Myocyte (in vitro differentiated cells): Measurements from ENCODE around the gene SHISAL2A. TPM values are rescaled to one million over a fixed set of nuclear protein-coding genes. Genes with fewer than 3 reads are reported as not detected.

ENCODE experiments used
- DNase-seq: peaks from one replicate; pipeline ENCODE4 v3.0.0-alpha.2; 2012; ENCODE audit warnings: low read depth
- polyA plus RNA-seq: library from polyadenylated mRNA; unstranded; fragments of >200 nt; gene quantifications from one replicate; pipeline ENCODE4 v1.2.1, GENCODE V29; 2012; ENCODE audit warnings: missing spikeins
- total RNA-seq: library from RNA; depleted of rRNA; stranded (reverse); fragments of >200 nt; gene quantifications from 2 replicates; pipeline ENCODE4 v1.2.3, GENCODE V29; 2014

The SHISAL2A gene
- not detected in 2 replicates for total RNA-seq
- polyA plus RNA-seq: 0.09 TPM

DNA sequence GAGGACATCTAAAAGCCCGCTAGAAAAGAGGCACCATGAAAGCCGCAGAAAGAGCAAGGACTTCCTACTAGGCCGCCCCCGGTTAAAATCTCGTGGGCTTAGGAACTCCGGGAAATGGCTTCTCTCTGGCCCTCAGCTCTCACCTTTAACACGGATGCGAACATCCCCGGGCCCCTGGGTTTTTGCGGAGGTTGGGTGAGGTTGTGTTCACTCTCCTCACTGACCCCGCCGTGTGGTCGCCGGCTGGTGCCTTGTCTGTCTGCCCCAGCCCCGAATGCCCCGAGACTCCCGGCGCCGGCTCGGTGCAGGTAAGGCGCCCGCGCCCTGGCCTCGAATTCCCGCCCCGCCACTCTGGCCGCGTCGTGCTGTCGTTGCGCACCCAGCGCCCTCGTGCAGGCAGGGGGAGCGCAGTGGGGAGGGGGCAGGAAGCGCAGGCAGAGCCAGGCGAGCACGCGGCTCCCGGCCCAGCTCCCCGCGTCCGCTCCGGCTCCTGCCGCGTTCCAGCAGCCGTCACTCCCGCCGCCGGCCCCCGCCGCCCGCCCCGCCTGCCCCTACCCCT lies at the start of gene SHISAL2A:
SHISAL2A (plus strand) TSS at position 437 of the 559 bp plus-strand sequence. CDS start 326 bp downstream, outside the sequence.
- DNase-seq: no peak

DNA sequence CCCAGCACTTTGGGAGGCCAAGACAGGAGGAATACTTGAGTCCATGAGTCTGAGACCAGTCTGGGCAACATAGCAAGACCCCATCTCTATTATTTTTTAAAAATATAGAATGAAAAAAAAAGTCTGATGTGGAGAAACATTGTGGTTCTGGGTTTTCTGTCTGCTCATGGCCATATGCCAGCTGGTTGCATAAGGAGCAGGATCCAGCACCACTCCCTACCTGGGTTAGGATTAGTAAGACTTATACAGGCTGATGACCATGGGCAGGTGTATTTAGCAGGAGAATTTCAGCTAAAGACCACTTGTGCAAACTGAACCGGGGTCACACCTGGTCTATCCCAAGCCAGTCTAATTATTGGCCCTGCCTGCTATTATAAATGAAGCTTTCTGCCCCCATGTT lies 47.5 kb upstream of the SHISAL2A start:
- no peak for DNase-seq

DNA sequence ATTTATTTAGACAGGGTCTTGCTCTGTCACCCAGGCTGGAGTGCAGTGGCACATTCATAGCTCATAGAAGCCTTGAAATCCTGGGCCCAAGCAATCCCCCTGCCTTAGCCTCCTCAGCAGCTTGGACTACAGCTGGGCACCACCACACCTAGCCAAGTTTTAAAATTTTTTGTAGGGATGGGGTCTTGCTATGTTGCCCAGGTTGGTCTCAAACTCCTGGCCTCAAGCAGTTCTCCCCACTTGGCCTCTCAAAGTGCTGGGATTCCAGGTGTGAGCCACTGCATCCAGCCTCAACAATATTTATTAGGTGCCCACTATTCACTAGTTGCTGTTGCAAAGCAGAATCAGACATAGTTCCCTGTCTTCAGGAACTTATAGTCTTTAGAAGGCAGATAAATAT lies 44.9 kb upstream of the SHISAL2A start:
- no peak for DNase-seq

DNA sequence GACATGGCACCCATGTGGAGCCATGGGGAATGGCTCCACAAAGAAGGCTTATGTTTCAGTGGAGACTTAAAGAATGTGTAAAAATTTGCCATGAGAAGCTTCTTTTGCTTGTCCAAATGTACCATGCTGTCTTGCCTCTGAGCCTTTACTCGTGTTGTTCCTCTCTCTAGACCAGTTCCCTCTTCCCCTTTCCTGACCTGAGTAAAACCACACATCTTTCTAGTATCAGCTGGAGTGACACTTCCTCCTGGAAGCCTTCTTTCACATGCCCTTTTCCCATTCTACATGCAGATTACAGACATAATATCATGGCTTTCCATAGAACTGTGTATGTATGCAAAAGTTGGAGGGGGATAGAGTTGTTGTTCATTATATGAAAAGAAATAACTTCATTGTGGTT lies 44.4 kb upstream of the SHISAL2A start:
- no peak for DNase-seq

DNA sequence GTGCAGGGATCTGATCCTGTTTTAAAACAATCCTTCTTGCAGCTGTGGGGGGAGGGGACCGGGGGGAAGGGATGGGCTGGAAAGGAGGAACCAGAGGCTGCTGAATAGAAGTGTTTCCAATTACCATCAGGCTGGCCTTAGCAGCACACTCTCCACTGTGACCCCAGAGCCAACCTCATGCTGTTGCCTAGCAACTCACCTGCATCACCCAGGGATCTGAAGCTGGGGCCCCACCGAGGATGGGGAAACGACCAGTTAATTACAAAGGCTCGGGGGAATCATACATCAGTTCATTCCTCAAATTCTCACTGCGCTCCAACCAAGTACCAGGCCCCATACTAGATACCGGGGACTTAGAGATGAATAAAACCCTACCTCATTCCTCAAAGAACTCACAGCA lies 42.7 kb upstream of the SHISAL2A start:
- DNase-seq: no peak

DNA sequence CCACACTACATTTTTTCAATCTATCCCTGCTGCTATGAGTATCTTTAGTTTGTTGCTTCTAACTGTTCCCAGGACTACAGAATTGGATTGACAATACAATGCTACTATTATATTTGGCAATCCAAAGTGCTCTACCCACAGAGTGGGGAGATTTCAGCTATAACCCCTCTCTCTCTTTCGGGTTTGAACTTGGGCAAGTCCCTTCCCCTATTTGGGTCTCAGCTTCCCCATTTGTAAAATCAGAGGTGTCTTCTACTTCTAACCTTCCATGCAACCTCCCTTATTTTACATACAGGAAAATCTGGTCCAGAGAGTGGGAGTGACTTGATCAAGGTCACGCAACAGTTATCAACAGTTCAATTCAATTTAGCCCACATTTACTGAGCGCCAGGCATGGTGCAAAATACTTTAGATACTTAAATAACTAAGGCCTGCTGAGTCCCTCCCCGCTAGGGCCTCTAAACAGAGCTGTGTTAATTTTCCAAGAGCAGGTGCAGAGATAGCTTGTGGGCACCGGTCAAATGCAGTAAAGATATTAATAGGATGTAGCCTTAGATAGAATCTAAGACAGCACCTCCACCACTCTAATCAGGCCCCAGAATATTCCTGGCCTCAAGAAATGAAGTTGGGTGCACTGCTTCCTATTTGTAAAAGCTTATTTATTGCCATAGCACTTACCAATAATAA lies 40.2 kb upstream of the SHISAL2A start:
- DNase-seq: peak; percentile 84

DNA sequence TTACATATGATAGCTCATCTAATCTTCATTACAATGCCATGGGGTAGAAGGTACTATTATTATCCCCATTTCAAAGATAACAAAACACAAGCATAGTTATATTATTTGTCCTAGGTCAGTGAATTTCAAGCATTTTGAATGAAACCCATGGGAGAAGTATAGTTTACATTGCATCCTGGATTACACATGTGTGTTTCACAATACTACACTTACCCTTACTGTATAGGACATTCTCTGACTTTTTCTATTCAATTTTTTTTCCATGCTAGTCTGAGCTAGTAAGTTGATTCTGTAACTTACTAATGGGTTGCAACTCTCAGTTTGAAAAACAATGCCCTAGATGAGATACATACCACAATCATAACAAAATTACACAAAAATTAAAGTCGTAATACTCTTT lies 39.5 kb upstream of the SHISAL2A start:
- no peak for DNase-seq

DNA sequence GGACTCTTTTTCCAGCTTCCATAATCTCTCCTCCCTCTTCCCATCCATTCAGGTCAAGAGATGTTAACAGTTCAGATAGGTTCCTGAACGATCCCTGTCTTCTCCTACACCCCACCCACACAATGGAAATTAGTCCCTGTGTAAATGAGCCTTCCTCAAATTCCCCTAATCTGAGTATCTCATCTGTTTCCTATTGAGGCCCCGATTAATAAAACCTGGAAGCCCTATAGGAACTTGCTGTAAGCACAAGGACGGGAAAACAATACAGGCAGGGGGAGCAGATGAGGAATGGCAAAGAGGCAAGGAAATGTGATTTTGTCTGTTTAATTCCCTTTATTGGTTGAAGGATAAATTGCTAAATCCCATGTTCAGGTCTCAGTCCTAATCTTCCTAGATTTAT lies 37.9 kb upstream of the SHISAL2A start:
- no peak for DNase-seq

DNA sequence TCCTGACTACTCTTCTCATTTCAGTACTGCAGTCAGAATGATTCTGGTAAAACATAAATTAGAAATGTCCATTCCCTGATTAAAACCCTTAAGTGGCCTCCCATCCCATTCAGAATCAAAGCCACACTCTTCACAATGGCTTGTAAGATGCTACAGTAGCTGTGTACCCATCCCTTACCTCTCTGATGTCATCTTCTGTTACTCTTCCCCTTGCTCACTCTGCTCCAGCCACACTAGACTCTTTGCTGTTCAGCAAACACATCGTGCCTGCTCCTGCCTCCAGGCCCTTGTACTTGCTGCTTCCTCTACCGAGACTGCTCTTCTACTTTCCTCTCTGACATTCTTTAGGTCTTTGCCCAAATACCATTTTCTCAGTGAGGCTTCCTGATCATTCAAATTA lies 35.1 kb upstream of the SHISAL2A start:
- DNase-seq: no peak

DNA sequence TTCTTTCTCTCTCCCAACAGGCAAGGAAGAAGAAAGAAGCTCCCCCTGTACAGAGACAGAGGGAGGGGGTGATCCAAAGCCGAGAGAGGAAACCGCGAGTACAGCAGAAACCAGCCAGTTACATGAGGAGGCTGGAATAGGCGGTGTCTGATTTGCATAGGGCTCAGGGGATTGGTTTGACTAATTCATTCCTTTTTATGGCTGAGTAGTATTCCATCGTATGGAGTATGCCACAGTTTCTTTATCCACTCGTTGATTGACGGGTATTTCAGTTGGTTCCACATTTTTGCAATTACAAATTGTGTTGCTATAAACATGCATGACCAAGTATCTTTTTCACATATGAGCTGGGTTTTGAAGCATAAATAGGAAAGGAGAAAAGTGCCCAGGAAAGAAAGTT lies 34.2 kb upstream of the SHISAL2A start:
- no peak for DNase-seq

DNA sequence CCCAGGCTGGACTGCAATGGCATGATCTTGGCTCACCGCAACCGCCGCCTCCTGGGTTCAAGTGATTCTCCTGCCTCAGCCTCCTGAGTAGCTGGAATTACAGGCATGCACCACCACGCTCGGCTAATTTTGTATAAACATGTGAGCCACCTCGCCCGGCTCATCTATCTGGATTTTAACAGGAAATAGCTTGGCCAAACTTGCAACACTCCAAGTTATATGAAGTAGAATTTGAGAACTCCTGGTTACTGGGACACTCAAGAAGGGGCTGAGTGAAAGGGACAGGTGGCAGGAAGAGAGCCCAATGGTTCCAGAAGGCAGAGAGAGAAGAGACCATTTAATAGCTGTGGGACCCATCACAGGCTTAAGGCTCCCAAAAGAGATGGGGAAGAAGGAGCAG lies 33.7 kb upstream of the SHISAL2A start:
- peak; percentile 88 for DNase-seq

DNA sequence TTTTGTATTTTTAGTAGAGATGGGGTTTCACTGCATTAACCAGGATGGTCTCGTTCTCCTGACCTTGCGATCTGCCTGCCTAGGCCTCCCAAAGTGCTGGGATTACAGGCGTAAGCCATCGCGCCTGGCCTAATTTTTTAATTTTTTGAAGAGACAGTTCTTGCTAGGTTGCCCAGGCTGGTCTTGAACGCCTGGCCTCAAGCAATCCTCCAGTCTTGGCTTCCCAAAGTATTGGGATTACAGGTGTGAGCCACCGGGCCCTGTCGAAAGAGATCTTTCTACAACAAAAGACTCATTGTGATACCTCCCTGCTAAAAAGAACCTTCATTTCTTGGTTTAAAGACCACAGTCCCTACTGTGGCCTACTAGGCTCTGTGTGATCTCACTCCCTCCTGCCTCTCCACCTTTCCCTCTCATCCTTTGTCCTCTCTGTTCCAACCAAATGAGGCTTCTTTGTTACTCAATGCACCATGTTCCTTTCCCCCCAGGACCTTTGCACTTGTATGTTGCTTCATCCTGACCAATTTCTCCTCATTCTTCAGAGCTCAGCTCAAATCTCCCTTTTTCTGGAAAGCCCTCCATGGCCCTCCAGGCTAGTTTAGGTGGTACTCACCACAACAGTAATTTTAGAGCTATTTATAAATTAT lies 32.3 kb upstream of the SHISAL2A start:
- no peak for DNase-seq

DNA sequence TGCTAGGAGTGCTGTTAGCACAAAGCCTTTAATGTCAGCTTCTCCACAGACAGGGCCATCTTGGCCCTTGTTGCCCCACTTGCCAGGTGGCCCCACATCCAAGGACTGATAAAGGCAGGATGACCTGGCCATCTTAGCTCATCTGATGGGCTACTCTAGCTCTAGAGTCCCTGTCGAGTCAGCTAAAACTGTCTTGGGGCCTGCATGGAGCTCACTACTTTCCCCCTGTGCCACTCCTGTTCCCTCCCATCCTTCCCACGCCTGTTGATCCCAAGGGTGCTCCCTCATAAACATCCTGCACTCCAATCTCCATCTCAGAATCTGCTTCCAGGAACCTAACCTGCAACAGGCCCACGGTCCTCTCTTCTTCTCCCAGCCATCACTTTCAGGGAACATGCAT lies 31.4 kb upstream of the SHISAL2A start:
- DNase-seq: no peak

DNA sequence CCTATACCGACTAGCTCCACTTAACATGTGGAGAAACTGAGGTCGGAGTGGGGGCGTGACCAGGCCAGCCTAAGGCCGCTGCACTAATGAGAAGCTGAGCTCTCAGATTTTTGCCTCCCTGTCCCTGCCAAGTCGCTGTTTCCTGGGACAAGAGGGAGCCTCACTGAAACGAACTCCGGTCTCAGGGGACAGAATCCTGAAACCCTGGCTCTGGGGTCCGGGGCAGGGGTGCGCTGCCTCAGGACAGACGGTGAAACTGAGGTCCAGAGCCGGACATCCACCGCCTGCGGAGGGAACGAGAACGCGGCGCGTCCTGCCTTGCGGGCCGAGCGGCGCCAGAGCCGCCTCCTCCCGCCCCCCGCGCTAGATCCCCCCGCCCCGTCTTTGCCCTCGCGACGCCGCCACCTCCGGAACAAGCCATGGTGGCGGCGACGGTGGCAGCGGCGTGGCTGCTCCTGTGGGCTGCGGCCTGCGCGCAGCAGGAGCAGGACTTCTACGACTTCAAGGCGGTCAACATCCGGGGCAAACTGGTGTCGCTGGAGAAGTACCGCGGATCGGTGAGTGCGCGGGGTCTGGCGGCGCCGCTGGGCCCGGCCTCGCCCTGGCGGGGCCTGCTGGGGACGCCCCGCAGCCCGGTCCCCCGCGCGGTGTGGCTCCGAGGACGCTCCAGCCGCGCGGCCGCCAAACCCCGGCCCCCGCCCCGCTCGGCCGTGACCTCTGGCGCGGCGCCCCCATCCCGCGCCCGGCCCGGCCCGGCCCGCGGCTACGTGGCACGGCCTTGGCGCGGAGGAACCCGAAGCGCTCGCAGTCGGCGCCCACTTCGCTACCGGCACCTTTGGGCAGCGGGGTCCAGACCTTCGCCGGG lies 30.7 kb upstream of the SHISAL2A start, which contains the start of gene GPX7:
GPX7 (plus strand) TSS at position 381 of the 865 bp plus-strand sequence; CDS start at position 420, 39 bp downstream.
- DNase-seq: peak; percentile 57

DNA sequence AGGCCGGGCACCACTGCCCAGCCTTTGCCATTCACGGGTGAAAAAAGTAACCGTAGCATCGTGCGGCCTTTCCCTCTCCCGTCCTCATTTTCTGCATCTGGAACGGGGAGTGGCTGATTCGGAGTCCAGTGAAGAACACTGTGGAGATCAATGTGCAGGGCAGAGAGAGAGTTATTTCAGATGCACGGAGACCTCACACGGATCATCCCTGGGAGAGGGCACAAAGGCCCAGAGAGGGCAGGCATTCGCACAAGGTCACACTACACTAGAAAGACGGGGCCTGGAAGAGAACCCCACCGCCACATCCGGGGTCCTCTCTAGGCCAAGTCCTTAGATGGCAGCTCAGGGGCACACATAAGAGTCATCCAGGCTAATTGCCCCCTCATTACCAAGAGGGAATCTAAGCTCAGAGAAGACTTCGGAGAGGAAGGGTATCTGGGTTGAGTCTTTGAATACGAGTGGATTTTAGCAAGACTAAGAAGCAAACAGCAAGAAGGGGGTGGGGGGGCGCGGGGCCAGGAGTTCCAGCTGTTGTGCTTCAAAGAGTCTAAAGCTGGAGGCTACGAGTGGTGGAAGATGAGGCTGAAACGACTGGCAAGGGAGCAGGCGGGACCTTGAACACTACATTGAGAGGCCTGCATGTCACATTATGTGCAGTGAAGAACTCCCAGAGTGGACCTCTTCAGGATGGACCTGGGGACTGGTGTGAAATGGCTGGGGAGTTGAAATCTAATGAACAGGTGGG lies 29.9 kb upstream of the SHISAL2A start:
- DNase-seq: peak; percentile 37

DNA sequence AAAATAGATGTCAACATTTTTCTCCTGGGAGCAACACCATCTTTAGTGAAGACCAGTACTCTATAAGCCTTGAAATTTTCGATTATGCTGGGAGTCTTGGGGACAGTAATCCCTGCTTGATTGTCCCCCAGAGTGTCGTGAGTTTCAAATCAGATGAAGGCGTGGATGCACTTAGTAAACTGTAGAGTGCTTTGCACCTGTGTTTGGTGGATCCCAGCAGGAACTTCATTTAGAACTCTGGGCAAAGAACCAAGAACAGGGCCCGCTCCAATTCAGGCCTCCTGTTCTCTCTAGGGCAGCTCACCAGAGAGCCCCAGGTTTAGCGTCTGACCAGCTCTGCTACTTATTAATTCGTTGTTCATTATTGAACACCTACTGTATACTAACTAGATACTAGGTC lies 29.3 kb upstream of the SHISAL2A start:
- peak; percentile 37 for DNase-seq

DNA sequence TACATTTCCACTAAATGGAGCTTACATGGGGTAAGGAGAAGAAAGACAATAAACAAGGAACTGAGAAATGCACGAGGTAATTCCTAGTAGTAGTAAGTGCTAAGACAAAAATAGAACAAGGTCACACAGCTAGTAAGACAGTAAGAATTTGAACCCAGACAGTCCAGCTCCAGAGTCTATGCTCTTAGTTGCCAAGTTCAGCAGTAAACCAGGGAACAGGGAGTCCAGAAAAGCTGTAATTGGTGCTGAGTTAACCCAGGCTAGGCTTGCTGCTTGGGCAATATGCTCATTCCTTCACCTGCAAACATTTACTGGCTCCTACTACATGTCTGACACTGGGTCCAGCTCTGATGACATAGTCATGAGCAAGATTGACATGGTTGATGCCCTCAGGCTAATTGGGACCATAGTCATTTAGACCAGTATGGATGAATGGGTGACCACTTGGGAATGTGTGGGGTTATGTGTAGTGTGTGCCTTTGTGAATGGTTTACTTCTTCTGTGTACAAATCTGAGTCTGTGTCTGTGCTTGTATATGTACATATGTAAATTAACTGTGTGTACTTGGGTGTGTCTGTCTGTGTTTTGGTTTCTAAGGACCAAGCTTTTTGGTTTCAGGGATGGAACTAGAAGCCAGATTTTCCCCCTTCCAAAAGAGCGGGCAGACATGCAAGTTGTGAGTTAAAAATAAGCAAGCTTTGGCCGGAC lies 28.8 kb upstream of the SHISAL2A start:
- DNase-seq: peak; percentile 18

DNA sequence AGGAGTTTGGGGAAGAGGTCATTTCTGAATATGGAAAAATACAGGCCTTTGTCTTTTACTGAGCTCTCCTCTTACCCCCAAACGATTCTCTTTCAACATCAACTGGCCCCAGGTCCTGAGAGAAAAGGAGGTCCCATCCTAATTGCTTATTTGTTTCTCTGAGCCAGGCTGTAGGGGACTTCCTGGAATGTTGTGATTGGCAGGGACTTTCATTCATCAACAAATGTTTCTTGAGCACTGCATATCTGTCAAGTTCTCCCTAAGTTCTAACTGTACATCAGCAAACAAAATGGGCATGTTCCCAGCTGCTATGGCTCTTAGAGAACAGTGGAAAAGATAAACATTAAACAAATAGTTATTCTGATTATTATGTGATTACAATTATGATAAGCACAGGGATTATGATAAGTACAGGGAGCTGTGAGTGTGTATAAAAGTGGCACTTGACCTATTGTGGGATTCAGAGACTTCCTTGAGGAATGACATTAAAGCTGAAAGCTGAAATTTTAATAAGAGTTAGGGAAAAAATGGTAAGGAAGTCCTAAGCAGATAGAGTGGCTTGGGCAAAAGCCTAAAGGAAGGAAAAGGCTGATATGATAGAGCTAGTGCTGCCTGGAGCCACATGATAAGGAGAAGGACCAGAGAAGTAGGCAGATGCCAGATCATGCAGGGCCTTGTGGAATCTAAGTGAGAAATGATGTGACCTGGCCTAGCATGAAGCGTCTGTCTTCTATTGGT lies 19.2 kb upstream of the SHISAL2A start:
- no peak for DNase-seq

DNA sequence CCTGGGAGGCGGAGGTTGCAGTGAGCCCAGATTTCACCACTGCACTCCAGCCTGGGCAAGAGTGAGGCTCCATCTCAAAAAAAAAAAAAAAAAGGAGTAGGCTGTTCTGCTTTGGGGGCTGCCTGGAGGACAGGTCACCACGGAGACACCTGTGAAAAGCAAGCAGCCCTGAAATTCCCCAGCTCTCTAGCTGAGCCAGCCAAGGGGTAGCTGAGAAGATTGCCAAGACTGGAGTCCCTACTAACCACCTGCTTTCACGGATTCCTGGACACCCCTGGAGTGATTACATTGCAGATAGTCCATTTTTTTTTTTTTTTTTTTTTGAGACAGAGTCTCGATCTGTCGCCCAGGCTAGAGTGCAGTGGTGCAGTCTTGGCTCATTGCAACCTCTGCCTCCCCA lies 18.3 kb upstream of the SHISAL2A start:
- DNase-seq: no peak
